Measurements from ENCODE around the gene USP24. TPM values are rescaled to one million over a fixed set of nuclear protein-coding genes. Genes with fewer than 3 reads are reported as not detected.
"Not testable (repeated sequence)": the region's sequence is repeated elsewhere in the genome, so short reads cannot be mapped to it uniquely, and the experiment has no call there.

Gene USP24
- polyA plus RNA-seq, 4 donors: 36.7 to 61.4 (median 45.2) TPM

- DNase-seq (ENCODE audit: low read depth in 4 of 4, low spot score in 2 of 4): no peak
Observed at GRCh38 chr1:55200667-55201066, 14.5 kb downstream of the USP24 start.

GRCh38 chr1:55199735-55200134 is 15.4 kb downstream of the USP24 start:
- not testable (repeated sequence) for DNase-seq (ENCODE audit: low read depth in 4 of 4, low spot score in 2 of 4)

GRCh38 chr1:55198044-55198443 is 17.1 kb downstream of the USP24 start:
- no peak for DNase-seq (ENCODE audit: low read depth in 4 of 4, low spot score in 2 of 4)

GRCh38 chr1:55197099-55197498 is 18.1 kb downstream of the USP24 start:
- no peak for DNase-seq (ENCODE audit: low read depth in 4 of 4, low spot score in 2 of 4)

GRCh38 chr1:55196433-55197035 is 18.6 kb downstream of the USP24 start:
- DNase-seq (ENCODE audit: low read depth in 4 of 4, low spot score in 2 of 4): no peak

- no peak for DNase-seq (ENCODE audit: low read depth in 4 of 4, low spot score in 2 of 4)
Observed at GRCh38 chr1:55195521-55196233, 19.5 kb downstream of the USP24 start.

GRCh38 chr1:55194851-55195250 is 20.3 kb downstream of the USP24 start:
- DNase-seq (ENCODE audit: low read depth in 4 of 4, low spot score in 2 of 4): no peak

GRCh38 chr1:55192093-55192492 is 23.1 kb downstream of the USP24 start:
- no peak for DNase-seq (ENCODE audit: low read depth in 4 of 4, low spot score in 2 of 4)

- not testable (repeated sequence) for DNase-seq (ENCODE audit: low read depth in 4 of 4, low spot score in 2 of 4)
Observed at GRCh38 chr1:55191219-55191952, 23.8 kb downstream of the USP24 start.

- no peak for DNase-seq (ENCODE audit: low read depth in 4 of 4, low spot score in 2 of 4)
Observed at GRCh38 chr1:55190109-55190508, 25.1 kb downstream of the USP24 start.

- no peak for DNase-seq (ENCODE audit: low read depth in 4 of 4, low spot score in 2 of 4)
Observed at GRCh38 chr1:55188909-55189308, 26.3 kb downstream of the USP24 start.

- no peak for DNase-seq (ENCODE audit: low read depth in 4 of 4, low spot score in 2 of 4)
Observed at GRCh38 chr1:55185832-55186231, 29.3 kb downstream of the USP24 start.

GRCh38 chr1:55184859-55185258 is 30.3 kb downstream of the USP24 start:
- no peak for DNase-seq (ENCODE audit: low read depth in 4 of 4, low spot score in 2 of 4)

- DNase-seq (ENCODE audit: low read depth in 4 of 4, low spot score in 2 of 4): no peak
Observed at GRCh38 chr1:55181666-55182065, 33.5 kb downstream of the USP24 start.

- no peak for DNase-seq (ENCODE audit: low read depth in 4 of 4, low spot score in 2 of 4)
Observed at GRCh38 chr1:55180075-55180670, 35.0 kb downstream of the USP24 start.

- DNase-seq (ENCODE audit: low read depth in 4 of 4, low spot score in 2 of 4): no peak
Observed at GRCh38 chr1:55179177-55179835, 35.9 kb downstream of the USP24 start.

GRCh38 chr1:55172687-55173086 is 42.5 kb downstream of the USP24 start:
- no peak for DNase-seq (ENCODE audit: low read depth in 4 of 4, low spot score in 2 of 4)

- peak in 1 of 4 donors; percentile 7 for DNase-seq (ENCODE audit: low read depth in 4 of 4, low spot score in 2 of 4)
Observed at GRCh38 chr1:55172272-55172671, 42.9 kb downstream of the USP24 start.

- no peak for DNase-seq (ENCODE audit: low read depth in 4 of 4, low spot score in 2 of 4)
Observed at GRCh38 chr1:55171694-55172093, 43.5 kb downstream of the USP24 start.

GRCh38 chr1:55170426-55170825 is 44.7 kb downstream of the USP24 start:
- DNase-seq (ENCODE audit: low read depth in 4 of 4, low spot score in 2 of 4): no peak

- no peak for DNase-seq (ENCODE audit: low read depth in 4 of 4, low spot score in 2 of 4)
Observed at GRCh38 chr1:55169126-55169525, 46.0 kb downstream of the USP24 start.
